Measurements from ENCODE around the gene GJB3. TPM values are rescaled to one million over a fixed set of nuclear protein-coding genes. Genes with fewer than 3 reads are reported as not detected.

Gene GJB3
- total and polyA plus RNA-seq, 10 of the 15 experiments (the other 5 are each of a cell fraction or from before 2014, with no cell fraction given): not detected

DNA sequence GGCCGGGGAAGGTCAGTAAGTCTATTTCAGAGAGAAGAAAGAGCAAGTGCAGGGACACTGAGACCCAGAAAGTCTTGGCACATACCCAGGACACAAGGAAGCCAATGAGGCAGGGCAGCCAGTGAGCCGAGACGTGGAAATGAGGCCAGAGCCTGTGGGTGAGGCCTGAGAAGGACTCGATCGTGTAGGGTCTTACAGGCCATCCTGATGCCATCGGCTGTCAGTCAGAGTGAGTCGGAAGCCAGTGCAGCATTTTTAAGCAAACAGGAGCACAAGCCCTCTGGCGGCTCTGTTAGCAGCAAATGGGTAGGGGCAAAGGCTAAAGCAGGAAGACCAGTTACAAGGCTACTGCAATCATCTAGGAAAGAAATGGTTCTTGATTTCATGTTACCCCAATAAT is 6.1 kb upstream of the GJB3 start:
- TF ChIP-seq YBX1 (IDR thresholded peaks at IDR 0.05): no peak
- no peak for TF ChIP-seq SUPT20H (IDR thresholded peaks at IDR 0.05; ENCODE audit: borderline replicate concordance, control insufficient read depth, low read depth, low read length)
- TF ChIP-seq FOXK2 (IDR thresholded peaks at IDR 0.05): no peak
- TF ChIP-seq SMAD5 (IDR thresholded peaks at IDR 0.05; ENCODE audit: low read depth): no peak
- no peak for TF ChIP-seq GATAD2B (conservative IDR thresholded peaks at IDR 0.05; ENCODE audit: low read depth)
- no peak for TF ChIP-seq BRCA1 (IDR thresholded peaks at IDR 0.05; ENCODE audit: low read depth, low read length)
- TF ChIP-seq ESRRA (IDR thresholded peaks at IDR 0.05; ENCODE audit: low read length): no peak
- no peak for TF ChIP-seq TBL1XR1 (IDR thresholded peaks at IDR 0.05; ENCODE audit: low read depth, low read length)
- TF ChIP-seq SMARCA5 (IDR thresholded peaks at IDR 0.05): no peak
- no peak for TF ChIP-seq SP1 (IDR thresholded peaks at IDR 0.05; ENCODE audit: low read depth, low read length)
- no peak for TF ChIP-seq FOS (IDR thresholded peaks at IDR 0.05; ENCODE audit: borderline replicate concordance, extremely low read depth, insufficient read length)
- TF ChIP-seq ZNF207 (IDR thresholded peaks at IDR 0.05; ENCODE audit: borderline replicate concordance): no peak
- TF ChIP-seq FOXM1 (IDR thresholded peaks at IDR 0.05; ENCODE audit: low read depth, low read length): no peak
- TF ChIP-seq SMC3 (IDR thresholded peaks at IDR 0.05; ENCODE audit: borderline replicate concordance, low read length): no peak
- no peak for TF ChIP-seq MTA2 (IDR thresholded peaks at IDR 0.05; ENCODE audit: low read depth)
- TF ChIP-seq DPF2 (IDR thresholded peaks at IDR 0.05): no peak
- no peak for TF ChIP-seq NR2C2 (IDR thresholded peaks at IDR 0.05; ENCODE audit: borderline replicate concordance, control insufficient read depth, insufficient read length, low read depth)
- no peak for TF ChIP-seq POLR2AphosphoS5 (IDR thresholded peaks at IDR 0.05; ENCODE audit: low read length)
- TF ChIP-seq, protein P1, sequence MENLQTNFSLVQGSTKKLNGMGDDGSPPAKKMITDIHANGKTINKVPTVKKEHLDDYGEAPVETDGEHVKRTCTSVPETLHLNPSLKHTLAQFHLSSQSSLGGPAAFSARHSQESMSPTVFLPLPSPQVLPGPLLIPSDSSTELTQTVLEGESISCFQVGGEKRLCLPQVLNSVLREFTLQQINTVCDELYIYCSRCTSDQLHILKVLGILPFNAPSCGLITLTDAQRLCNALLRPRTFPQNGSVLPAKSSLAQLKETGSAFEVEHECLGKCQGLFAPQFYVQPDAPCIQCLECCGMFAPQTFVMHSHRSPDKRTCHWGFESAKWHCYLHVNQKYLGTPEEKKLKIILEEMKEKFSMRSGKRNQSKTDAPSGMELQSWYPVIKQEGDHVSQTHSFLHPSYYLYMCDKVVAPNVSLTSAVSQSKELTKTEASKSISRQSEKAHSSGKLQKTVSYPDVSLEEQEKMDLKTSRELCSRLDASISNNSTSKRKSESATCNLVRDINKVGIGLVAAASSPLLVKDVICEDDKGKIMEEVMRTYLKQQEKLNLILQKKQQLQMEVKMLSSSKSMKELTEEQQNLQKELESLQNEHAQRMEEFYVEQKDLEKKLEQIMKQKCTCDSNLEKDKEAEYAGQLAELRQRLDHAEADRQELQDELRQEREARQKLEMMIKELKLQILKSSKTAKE (IDR thresholded peaks at IDR 0.05; ENCODE audit: low read depth, poor library complexity, severe bottlenecking): no peak
- no peak overlapping the region for H3K9ac ChIP-seq (ENCODE audit: control insufficient read depth, insufficient read depth, low read length)
- no peak overlapping the region for H3K27ac ChIP-seq (ENCODE audit: control insufficient read depth, insufficient read depth)
- peaks cover under 1 to 5% of the 10 kb centered on the region in 2 experiments; a peak in 3 of 4 replicates for H3K27me3 ChIP-seq (replicated peaks in 1 of 2; ENCODE audit: control insufficient read depth in 2 of 2, insufficient read depth in 2 of 2, low read length in 1 of 2)
- ChIA-PET RAD21 (ENCODE audit: unreplicated experiment) (no interaction called here), CTCF (no interaction called here), POLR2A (no interaction called here), SMC1A (ENCODE audit: uncharacterized antibody, unreplicated experiment) (no interaction called here)
- no peak overlapping the region for H2AFZ ChIP-seq (ENCODE audit: control insufficient read depth, low read depth, low read length)
- ATAC-seq: no peak
- BruUV-seq (replicated peaks): no TSS peak
- WGBS (ENCODE audit: insufficient coverage, insufficient replicate concordance, low lambda C conversion rate, missing lambda C conversion rate): 37% methylated on average over 8 of the region's 8 CpGs
- no peaks in the 10 kb centered on the region for H3K79me2 ChIP-seq (ENCODE audit: control insufficient read depth, insufficient read depth, low read length)
- in situ Hi-C loops (cut with MboI) (no loop called here), intact Hi-C loops (cut with micrococcal nuclease; ENCODE audit: unreplicated experiment) (no loop called here)
- no peak overlapping the region for H3K4me3 ChIP-seq
- H4K20me1 ChIP-seq (ENCODE audit: control insufficient read depth, insufficient read depth): no peaks in the 10 kb centered on the region
- no peaks in the 10 kb centered on the region for H3K9me3 ChIP-seq (replicated peaks; ENCODE audit: control insufficient read depth, insufficient read depth, low read length)
- H3K36me3 ChIP-seq (ENCODE audit: control insufficient read depth in 2 of 2, insufficient read depth in 2 of 2, low read length in 1 of 2): no peaks in the 10 kb centered on the region
- H3K4me1 ChIP-seq (ENCODE audit: control insufficient read depth, insufficient read depth, low read length): no peaks in the 10 kb centered on the region
- H3K4me2 ChIP-seq (ENCODE audit: control insufficient read depth, insufficient read depth): no peak overlapping the region
- no peak for FAIRE-seq
- DNase-seq (ENCODE audit: low read depth, low spot score): no peak
